Chondrocyte (in vitro differentiated cells): ENCODE results near the gene HEATR1. TPM values are rescaled to one million over a fixed set of nuclear protein-coding genes. Genes with fewer than 3 reads are reported as not detected.
A peak's percentile ranks its signal among the peaks of the same experiment; 100 is the strongest.
"Not testable (repeated sequence)": the region's sequence is repeated elsewhere in the genome, so short reads cannot be mapped to it uniquely, and the experiment has no call there.

Experiments used
- DNase-seq: peaks from one replicate; pipeline ENCODE4 v3.0.0; 2021; ENCODE audit warnings: mixed read lengths, low spot score
- H3K27ac Mint-ChIP-seq: one replicate; pipeline ENCODE4 v1.8.0; 2021; ENCODE audit warnings: mild to moderate bottlenecking, moderate library complexity, mixed read lengths; ENCODE audit not compliant: unreplicated experiment
- H3K27me3 Mint-ChIP-seq: 2 replicates; pipeline ENCODE4 v1.8.0; 2021; ENCODE audit warnings: low read depth, mixed read lengths
- H3K36me3 Mint-ChIP-seq: 2 replicates; pipeline ENCODE4 v1.8.0; 2021; ENCODE audit warnings: low read depth, mixed read lengths
- H3K4me1 Mint-ChIP-seq: 2 replicates; pipeline ENCODE4 v1.8.0; 2021; ENCODE audit warnings: low read depth, mild to moderate bottlenecking, mixed read lengths
- H3K4me3 Mint-ChIP-seq: one replicate; pipeline ENCODE4 v1.8.0; 2021; ENCODE audit warnings: mild to moderate bottlenecking, moderate library complexity, mixed read lengths; ENCODE audit not compliant: unreplicated experiment
- H3K9me3 Mint-ChIP-seq: 2 replicates; pipeline ENCODE4 v1.8.0; 2021; ENCODE audit warnings: low read depth, mixed read lengths
- CTCF ChIP-seq: fragments of 200-600 bp; sonication (generic); IDR thresholded peaks from 2 replicates; pipeline ENCODE4 v1.5.0; 2021; ENCODE audit warnings: antibody characterized with exemption, mild to moderate bottlenecking, moderate library complexity
- total RNA-seq: library from RNA; stranded (reverse); gene quantifications from 3 replicates; pipeline ENCODE4 v1.2.1, GENCODE V29; 2021

Gene HEATR1
- total RNA-seq, 1 donor from 2014 or later, result 23.2 TPM

- peaks cover 13% of the 10 kb centered on the region for H3K27me3 Mint-ChIP-seq
- peaks cover 17% of the 10 kb centered on the region for H3K4me1 Mint-ChIP-seq
- no peaks in the 10 kb centered on the region for H3K36me3 Mint-ChIP-seq
- TF ChIP-seq CTCF, result no peak
- H3K9me3 Mint-ChIP-seq, result no peaks in the 10 kb centered on the region
- H3K27ac Mint-ChIP-seq, result peak overlapping the region; percentile 90
- DNase-seq, result no peak
- H3K4me3 Mint-ChIP-seq, result peak overlapping the region; percentile 91
Observed at GRCh38 chr1:236604905-236605806, 840 bp upstream of the HEATR1 start.

DNA sequence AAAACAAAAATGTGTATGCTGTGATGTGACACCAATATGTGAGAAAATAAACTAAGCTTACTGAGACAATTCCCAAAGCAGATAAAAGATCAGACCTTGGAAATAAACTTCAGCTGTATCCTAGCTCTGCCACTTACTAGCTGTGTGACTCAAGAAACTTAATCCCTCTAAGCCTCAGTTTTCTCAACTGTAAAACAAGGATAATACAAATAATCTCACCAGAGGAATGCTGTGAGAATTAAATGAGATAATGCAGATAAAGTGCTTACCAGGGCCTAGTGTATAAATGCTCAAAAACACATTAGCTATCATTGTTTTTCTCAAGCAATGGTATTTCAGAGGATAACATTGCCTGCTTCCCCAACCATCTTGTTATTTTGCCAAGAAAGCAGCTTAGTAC is 2.1 kb downstream of the HEATR1 start:
- H3K9me3 Mint-ChIP-seq, result no peaks in the 10 kb centered on the region
- no peak for TF ChIP-seq CTCF
- no peak for DNase-seq
- H3K27ac Mint-ChIP-seq, result no peak overlapping the region
- peaks cover 17% of the 10 kb centered on the region for H3K4me1 Mint-ChIP-seq
- no peaks in the 10 kb centered on the region for H3K27me3 Mint-ChIP-seq
- H3K4me3 Mint-ChIP-seq, result no peak overlapping the region
- peaks cover 6% of the 10 kb centered on the region for H3K36me3 Mint-ChIP-seq

DNA sequence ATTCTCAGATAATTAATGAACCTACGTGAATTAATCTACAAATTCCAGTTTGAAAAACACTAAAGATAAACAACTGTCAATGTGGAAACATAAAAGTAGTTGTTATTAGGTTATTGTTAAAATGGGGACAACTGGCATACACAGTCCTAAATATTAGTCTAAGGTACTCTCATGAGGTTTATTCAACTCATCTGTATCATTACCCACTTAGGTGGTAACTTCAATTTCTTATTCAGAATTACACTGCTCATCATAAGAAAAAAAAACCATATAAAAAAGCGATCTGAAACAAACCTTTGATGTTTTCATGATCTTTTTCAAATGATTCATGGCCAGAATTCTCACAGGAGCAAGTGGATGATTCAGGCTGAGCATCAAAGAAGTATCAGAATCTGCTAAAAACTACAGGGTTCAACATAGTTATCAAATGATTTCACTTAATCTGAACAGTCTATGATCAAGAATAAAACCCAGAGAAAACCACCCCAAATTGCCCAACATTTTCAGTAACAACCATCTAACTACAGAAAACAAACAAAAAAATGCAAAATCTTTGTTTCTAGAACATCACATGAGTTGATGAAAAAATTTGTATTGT is 13.7 kb downstream of the HEATR1 start:
- TF ChIP-seq CTCF, result no peak
- no peaks in the 10 kb centered on the region for H3K4me1 Mint-ChIP-seq
- DNase-seq, result no peak
- no peaks in the 10 kb centered on the region for H3K27me3 Mint-ChIP-seq
- H3K27ac Mint-ChIP-seq, result no peak overlapping the region
- no peaks in the 10 kb centered on the region for H3K9me3 Mint-ChIP-seq
- H3K36me3 Mint-ChIP-seq, result peaks cover 29% of the 10 kb centered on the region
- no peak overlapping the region for H3K4me3 Mint-ChIP-seq

GRCh38 chr1:236589531-236589930 is 14.8 kb downstream of the HEATR1 start:
- no peaks in the 10 kb centered on the region for H3K9me3 Mint-ChIP-seq
- DNase-seq, result no peak
- no peak for TF ChIP-seq CTCF
- H3K4me1 Mint-ChIP-seq, result no peaks in the 10 kb centered on the region
- peaks cover 32% of the 10 kb centered on the region for H3K36me3 Mint-ChIP-seq
- H3K4me3 Mint-ChIP-seq, result no peak overlapping the region
- H3K27ac Mint-ChIP-seq, result no peak overlapping the region
- H3K27me3 Mint-ChIP-seq, result no peaks in the 10 kb centered on the region

DNA sequence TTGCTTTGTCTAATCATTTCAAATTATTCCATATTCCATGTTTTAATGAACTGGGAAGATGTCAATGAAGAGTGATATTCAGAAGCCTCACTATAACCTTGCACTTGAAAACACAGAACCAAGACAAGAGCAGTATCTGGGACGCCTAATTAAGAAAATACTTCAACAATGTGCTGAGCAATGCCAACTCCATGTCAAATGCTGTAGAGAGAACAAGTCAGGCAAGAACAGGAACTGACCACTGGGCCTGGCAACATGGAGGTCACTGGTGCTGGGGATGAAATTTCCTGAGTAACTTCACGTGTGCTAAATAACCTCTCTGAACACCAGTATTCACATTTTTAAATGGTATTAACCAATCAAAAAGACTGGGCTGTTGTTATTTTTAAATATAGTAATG is 22.8 kb downstream of the HEATR1 start:
- Mint-ChIP-seq H3K4me3 (no peak overlapping the region), H3K4me1 (no peaks in the 10 kb centered on the region), H3K36me3 (peaks cover 34% of the 10 kb centered on the region), H3K27me3 (no peaks in the 10 kb centered on the region), H3K27ac (no peak overlapping the region), H3K9me3 (no peaks in the 10 kb centered on the region)
- no peak for TF ChIP-seq CTCF
- no peak for DNase-seq

DNA sequence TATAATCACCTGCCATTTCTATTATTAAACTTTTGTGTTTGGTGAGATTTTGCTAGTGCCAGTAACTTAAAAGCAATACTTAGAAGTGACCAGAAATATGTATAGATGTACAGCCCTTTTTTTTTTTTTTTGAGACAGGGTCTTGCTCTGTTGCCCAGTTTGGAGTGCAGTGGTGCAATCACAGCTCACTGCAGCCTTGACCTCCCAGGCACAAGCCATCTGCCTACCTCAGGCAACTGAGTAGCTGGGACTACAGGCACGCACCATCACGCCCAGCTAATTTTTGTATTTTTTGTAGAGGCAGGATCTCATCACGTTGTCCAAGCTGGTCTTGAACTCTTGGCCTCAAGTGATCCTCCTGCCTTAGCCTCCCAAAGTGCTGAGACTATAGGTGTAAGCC is 23.9 kb downstream of the HEATR1 start:
- H3K9me3 Mint-ChIP-seq, DNase-seq, H3K27ac Mint-ChIP-seq: not testable (repeated sequence)

More for the DNA sequence above, 23.9 kb downstream of the HEATR1 start:
- H3K4me1 Mint-ChIP-seq, H3K4me3 Mint-ChIP-seq, H3K27me3 Mint-ChIP-seq: not testable (repeated sequence)
- H3K36me3 Mint-ChIP-seq, result peaks cover 38% of the 10 kb centered on the region
